HL-60 (cell line): ENCODE measurements around the gene ADAMTS16.

Source experiments
- GABPA ChIP-seq: IDR thresholded peaks from 2 replicates; pipeline ENCODE4 v1.6.1; 2012; ENCODE audit warnings: low read depth
- POLR2AphosphoS5 ChIP-seq: IDR thresholded peaks from 2 replicates; pipeline ENCODE4 v1.6.1; 2012; ENCODE audit warnings: low read depth
- TF ChIP-seq, protein P1 (sequence below): IDR thresholded peaks from one replicate; pipeline ENCODE4 v1.5.1; 2011; ENCODE audit warnings: low read length, control low read depth, inconsistent platforms; ENCODE audit not compliant: insufficient read depth
- TF ChIP-seq, protein P2 (sequence below): IDR thresholded peaks from 2 replicates; pipeline ENCODE4 v1.6.1; 2012; ENCODE audit warnings: low read depth; ENCODE audit not compliant: insufficient replicate concordance

DNA sequence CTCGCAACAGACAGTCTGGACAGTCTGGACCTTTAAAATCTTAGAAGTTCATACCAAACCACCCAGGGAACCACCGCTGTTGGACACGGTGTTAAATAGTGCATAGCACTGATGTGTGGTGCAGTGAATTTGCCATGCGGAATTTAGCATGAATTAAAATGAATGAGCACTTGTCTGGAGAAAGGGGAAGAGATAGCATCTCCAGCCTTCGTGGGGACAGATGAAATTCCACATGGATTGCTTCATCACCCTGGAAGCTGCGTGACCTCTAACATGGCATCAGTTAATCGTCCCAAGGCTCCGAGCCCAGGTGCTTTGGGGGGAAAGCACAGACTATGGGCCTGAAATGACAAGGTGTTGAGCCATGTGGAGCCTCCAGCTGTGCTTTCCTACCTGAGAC lies 91.4 kb downstream of the ADAMTS16 start:
- TF ChIP-seq, protein P1, sequence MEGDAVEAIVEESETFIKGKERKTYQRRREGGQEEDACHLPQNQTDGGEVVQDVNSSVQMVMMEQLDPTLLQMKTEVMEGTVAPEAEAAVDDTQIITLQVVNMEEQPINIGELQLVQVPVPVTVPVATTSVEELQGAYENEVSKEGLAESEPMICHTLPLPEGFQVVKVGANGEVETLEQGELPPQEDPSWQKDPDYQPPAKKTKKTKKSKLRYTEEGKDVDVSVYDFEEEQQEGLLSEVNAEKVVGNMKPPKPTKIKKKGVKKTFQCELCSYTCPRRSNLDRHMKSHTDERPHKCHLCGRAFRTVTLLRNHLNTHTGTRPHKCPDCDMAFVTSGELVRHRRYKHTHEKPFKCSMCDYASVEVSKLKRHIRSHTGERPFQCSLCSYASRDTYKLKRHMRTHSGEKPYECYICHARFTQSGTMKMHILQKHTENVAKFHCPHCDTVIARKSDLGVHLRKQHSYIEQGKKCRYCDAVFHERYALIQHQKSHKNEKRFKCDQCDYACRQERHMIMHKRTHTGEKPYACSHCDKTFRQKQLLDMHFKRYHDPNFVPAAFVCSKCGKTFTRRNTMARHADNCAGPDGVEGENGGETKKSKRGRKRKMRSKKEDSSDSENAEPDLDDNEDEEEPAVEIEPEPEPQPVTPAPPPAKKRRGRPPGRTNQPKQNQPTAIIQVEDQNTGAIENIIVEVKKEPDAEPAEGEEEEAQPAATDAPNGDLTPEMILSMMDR: no peak
- TF ChIP-seq GABPA: no peak
- no peak for TF ChIP-seq POLR2AphosphoS5
- TF ChIP-seq, protein P2, sequence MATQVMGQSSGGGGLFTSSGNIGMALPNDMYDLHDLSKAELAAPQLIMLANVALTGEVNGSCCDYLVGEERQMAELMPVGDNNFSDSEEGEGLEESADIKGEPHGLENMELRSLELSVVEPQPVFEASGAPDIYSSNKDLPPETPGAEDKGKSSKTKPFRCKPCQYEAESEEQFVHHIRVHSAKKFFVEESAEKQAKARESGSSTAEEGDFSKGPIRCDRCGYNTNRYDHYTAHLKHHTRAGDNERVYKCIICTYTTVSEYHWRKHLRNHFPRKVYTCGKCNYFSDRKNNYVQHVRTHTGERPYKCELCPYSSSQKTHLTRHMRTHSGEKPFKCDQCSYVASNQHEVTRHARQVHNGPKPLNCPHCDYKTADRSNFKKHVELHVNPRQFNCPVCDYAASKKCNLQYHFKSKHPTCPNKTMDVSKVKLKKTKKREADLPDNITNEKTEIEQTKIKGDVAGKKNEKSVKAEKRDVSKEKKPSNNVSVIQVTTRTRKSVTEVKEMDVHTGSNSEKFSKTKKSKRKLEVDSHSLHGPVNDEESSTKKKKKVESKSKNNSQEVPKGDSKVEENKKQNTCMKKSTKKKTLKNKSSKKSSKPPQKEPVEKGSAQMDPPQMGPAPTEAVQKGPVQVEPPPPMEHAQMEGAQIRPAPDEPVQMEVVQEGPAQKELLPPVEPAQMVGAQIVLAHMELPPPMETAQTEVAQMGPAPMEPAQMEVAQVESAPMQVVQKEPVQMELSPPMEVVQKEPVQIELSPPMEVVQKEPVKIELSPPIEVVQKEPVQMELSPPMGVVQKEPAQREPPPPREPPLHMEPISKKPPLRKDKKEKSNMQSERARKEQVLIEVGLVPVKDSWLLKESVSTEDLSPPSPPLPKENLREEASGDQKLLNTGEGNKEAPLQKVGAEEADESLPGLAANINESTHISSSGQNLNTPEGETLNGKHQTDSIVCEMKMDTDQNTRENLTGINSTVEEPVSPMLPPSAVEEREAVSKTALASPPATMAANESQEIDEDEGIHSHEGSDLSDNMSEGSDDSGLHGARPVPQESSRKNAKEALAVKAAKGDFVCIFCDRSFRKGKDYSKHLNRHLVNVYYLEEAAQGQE: no peak
